ENCODE results near the gene ATL3. TPM values are rescaled to one million over a fixed set of nuclear protein-coding genes. Genes with fewer than 3 reads are reported as not detected.

ATL3 gene
- total RNA-seq, 1 experiment from 2014 or later, result 24.0 TPM

DNA sequence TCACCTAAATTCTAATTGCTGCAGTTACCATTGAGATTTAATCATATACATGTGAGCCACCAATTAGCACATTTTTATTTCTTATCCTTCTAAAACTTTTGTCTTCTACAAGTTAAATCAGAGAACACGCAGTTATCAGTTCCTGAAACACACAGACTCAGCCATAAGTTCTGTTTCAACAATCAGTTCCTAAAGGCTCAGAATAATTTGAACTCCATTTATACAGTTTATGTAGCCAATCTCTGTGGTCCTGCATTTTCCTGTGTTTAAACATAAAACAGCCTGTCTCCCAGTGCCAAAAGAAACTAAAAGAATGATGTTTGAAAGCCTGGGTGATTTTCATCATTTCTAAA is 59.8 kb downstream of the ATL3 start:
- Histone ChIP-seq H2BK5ac (ENCODE audit: insufficient read length, low read length) (no peak overlapping the region), H2BK15ac (ENCODE audit: low read depth, low read length) (no peak overlapping the region), H3K27me3 (ENCODE audit: insufficient read depth, low read length) (no peaks in the 10 kb centered on the region), H3K18ac (ENCODE audit: insufficient read length, low read depth, low read length) (no peak overlapping the region), H2AK5ac (ENCODE audit: insufficient read length, low read length) (no peak overlapping the region), H3K79me1 (ENCODE audit: insufficient read depth, low read depth, low read length, poor library complexity, severe bottlenecking) (no peaks in the 10 kb centered on the region), H2BK20ac (ENCODE audit: low read depth, low read length, poor library complexity, severe bottlenecking) (no peak overlapping the region), H3K4me1 (ENCODE audit: insufficient read depth, low read length) (peaks cover 8% of the 10 kb centered on the region; the same call in 1 of the 2 replicates), H3K9ac (ENCODE audit: extremely low read depth, insufficient read length, low read length) (peak overlapping the region; percentile 18), H3K23ac (ENCODE audit: insufficient read length, low read depth, low read length) (no peak overlapping the region), H3K4me2 (ENCODE audit: insufficient read depth, insufficient read length, low read length) (peak overlapping the region; percentile 53), H4K20me1 (ENCODE audit: control insufficient read depth, insufficient read depth, insufficient read length) (no peaks in the 10 kb centered on the region), H3K9me3 (ENCODE audit: control insufficient read depth, low read depth, low read length) (no peaks in the 10 kb centered on the region), H3K56ac (ENCODE audit: insufficient read length, low read depth, low read length) (no peak overlapping the region), H2AFZ (ENCODE audit: low read length) (no peak overlapping the region), H2BK120ac (ENCODE audit: low read depth, low read length, poor library complexity, severe bottlenecking) (no peak overlapping the region), H4K91ac (ENCODE audit: insufficient read length, low read depth, low read length) (no peak overlapping the region), H2BK12ac (ENCODE audit: insufficient read length, low read depth, low read length) (no peak overlapping the region), H4K5ac (ENCODE audit: insufficient read length, low read depth, low read length) (no peak overlapping the region), H3K27ac (ENCODE audit: insufficient read length, low read depth, low read length) (no peak overlapping the region), H3K4ac (ENCODE audit: low read depth, low read length) (no peak overlapping the region), H3K23me2 (ENCODE audit: insufficient read length, low read depth, low read length, poor library complexity, severe bottlenecking) (peaks cover 17% of the 10 kb centered on the region), H4K8ac (replicated peaks; ENCODE audit: insufficient read length, low read depth, low read length) (no peak overlapping the region), H3K79me2 (ENCODE audit: insufficient read depth, low read length) (peaks cover 25% of the 10 kb centered on the region; the same call in 1 of the 2 replicates), H3K14ac (ENCODE audit: insufficient read depth, low read length) (no peak overlapping the region), H3T11ph (ENCODE audit: low read length) (no peak overlapping the region)
- Mint-ChIP-seq H3K27ac (0 out of 7 replicates have a peak overlapping the region, but pooled peaks of 1 of the 3 experiments have one; percentile 15), H3K4me3 (peak overlapping the region; percentile 6 to 84; a peak in 3 of 5 replicates), H3K9me3 (no peaks in the 10 kb centered on the region), H3K36me3 (ENCODE audit: insufficient read depth in 1 of 3, low read depth in 3 of 3) (peaks cover 1 to 17% (median 3%) of the 10 kb centered on the region in 3 experiments; a peak in 4 of 7 replicates), H3K27me3 (ENCODE audit: low read depth) (no peaks in the 10 kb centered on the region), H3K4me1 (peaks cover 49 to 54% of the 10 kb centered on the region in 2 experiments)
- DNase-seq, result no peak
- TF ChIP-seq CTCF (conservative IDR thresholded peaks at IDR 0.05), result no peak; the same call in 2 of the 3 replicates
- WGBS (ENCODE audit: extremely low coverage, insufficient read length, low lambda C conversion rate), result no CpG with 5 or more reads among the region's 1 CpG

All from H9 (cell line).